Tibial nerve (tissue), 4 donors: Measurements from ENCODE around the gene FAP. TPM values are rescaled to one million over a fixed set of nuclear protein-coding genes. Genes with fewer than 3 reads are reported as not detected.

Experiments used
- DNase-seq, 2 donors: peaks; one replicate each; pipeline ENCODE4 v3.0.0-alpha.2; 2019; ENCODE audit warnings: low spot score in 2 of 2
- H3K27ac ChIP-seq, 4 donors: fragments of 200-600 bp; sonication (generic) in 3 of 4; one replicate each; pipeline ENCODE4 v1.5.1; 2017 to 2019; ENCODE audit warnings: mild to moderate bottlenecking in 1 of 4
- H3K27me3 ChIP-seq, 2 donors: fragments of 200-600 bp; sonication (generic) in 1 of 2; one replicate each; pipeline versions ENCODE4 v1.5.1 to v1.6.0; 2017 to 2019
- H3K36me3 ChIP-seq, 3 donors: fragments of 200-600 bp; sonication (generic); one replicate each; pipeline ENCODE4 v1.5.1; 2018 to 2019
- H3K4me1 ChIP-seq, 4 donors: fragments of 200-600 bp; sonication (generic) in 3 of 4; one replicate each; pipeline ENCODE4 v1.5.1; 2017 to 2019
- H3K4me3 ChIP-seq, 4 donors: fragments of 200-600 bp; sonication (generic) in 3 of 4; one replicate each; pipeline ENCODE4 v1.5.1; 2017 to 2019; ENCODE audit warnings: mild to moderate bottlenecking in 1 of 4, moderate library complexity in 1 of 4
- H3K9me3 ChIP-seq, 4 donors: fragments of 200-600 bp; sonication (generic) in 3 of 4; one replicate each; pipeline ENCODE4 v1.5.1; 2017 to 2019
- EP300 ChIP-seq, 2 donors: sonication (generic); formaldehyde crosslinking; IDR thresholded peaks; one replicate each; pipeline ENCODE4 v1.6.1; 2017; ENCODE audit warnings: antibody characterized with exemption in 2 of 2, mild to moderate bottlenecking in 1 of 2
- POLR2A ChIP-seq, 2 donors: fragments of 450-650 bp; IDR thresholded peaks; one replicate each; pipeline ENCODE4 v1.6.1; 2017; ENCODE audit warnings: antibody characterized with exemption in 2 of 2, mild to moderate bottlenecking in 2 of 2, moderate library complexity in 2 of 2
- WGBS, 2 donors: methylation state at CpG; one replicate each; pipeline ENCODE4 v1.1.5; 2018; 5-methylcytosine and 5-hydroxymethylcytosine counted together
- total RNA-seq, 4 donors: library from RNA; depleted of rRNA; stranded (reverse); fragments of >200 nt; gene quantifications; one replicate each; pipeline ENCODE4 v1.1.0, GENCODE V29; 2016
- TF ChIP-seq, protein P1 (sequence below), 5 experiments: fragments of 200-600 bp in 3 of 5; fragments of 450-650 bp in 2 of 5; sonication (generic) in 3 of 5; IDR thresholded peaks; one replicate each; pipeline ENCODE4 v1.5.1; 2016 to 2019; ENCODE audit warnings: antibody characterized with exemption in 5 of 5, mild to moderate bottlenecking in 3 of 5, moderate library complexity in 2 of 5

The FAP gene
- total RNA-seq, 4 donors from 2014 or later, result 2.0 to 12.0 (median 5.6) TPM

DNA sequence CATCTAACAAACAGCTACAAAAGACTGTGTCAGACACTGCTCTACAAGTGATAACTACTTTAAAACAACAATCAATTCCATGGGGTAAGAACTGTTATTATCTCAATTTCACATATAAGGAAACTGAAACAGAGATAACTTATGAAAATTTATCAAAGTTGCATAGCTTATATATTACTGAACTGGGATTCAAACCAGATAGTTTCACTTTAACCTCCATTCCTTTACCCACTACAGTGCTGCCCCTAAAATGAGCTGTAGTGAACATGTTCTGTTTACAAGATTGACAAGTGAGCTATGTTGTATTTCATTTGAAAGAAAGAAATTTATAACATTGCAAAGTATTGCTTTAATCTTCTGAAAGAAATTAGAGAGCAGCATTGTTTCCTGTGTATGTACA is 77.1 kb downstream of the FAP start:
- no peaks in the 10 kb centered on the region for H3K27me3 ChIP-seq
- TF ChIP-seq, protein P1, sequence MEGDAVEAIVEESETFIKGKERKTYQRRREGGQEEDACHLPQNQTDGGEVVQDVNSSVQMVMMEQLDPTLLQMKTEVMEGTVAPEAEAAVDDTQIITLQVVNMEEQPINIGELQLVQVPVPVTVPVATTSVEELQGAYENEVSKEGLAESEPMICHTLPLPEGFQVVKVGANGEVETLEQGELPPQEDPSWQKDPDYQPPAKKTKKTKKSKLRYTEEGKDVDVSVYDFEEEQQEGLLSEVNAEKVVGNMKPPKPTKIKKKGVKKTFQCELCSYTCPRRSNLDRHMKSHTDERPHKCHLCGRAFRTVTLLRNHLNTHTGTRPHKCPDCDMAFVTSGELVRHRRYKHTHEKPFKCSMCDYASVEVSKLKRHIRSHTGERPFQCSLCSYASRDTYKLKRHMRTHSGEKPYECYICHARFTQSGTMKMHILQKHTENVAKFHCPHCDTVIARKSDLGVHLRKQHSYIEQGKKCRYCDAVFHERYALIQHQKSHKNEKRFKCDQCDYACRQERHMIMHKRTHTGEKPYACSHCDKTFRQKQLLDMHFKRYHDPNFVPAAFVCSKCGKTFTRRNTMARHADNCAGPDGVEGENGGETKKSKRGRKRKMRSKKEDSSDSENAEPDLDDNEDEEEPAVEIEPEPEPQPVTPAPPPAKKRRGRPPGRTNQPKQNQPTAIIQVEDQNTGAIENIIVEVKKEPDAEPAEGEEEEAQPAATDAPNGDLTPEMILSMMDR (IDR thresholded peaks at IDR 0.05), result no peak
- no peak for TF ChIP-seq POLR2A (IDR thresholded peaks at IDR 0.05)
- TF ChIP-seq EP300 (IDR thresholded peaks at IDR 0.05), result no peak
- H3K27ac ChIP-seq, result no peak overlapping the region
- DNase-seq, result no peak
- no peaks in the 10 kb centered on the region for H3K36me3 ChIP-seq
- no peaks in the 10 kb centered on the region for H3K9me3 ChIP-seq
- H3K4me3 ChIP-seq, result no peak overlapping the region
- H3K4me1 ChIP-seq, result no peaks in the 10 kb centered on the region

DNA sequence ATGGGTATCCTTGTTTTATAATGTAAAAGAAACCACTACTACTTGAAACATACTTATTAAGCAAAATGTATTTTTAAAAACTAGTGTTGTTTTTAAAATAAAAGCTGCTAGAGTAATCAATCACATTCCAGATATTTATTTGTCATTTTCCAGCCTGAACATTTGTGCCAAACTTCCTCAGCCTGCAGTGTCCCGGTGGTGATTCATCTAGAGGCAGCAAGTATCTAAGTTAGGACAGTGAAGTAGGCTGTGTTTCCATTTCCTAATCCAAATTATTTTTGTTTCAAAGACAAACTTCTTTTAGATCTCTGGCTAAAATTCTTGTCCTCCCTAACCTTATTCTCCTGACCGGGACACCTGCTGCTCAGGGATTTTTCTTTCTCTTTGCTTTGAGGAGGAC is 78.4 kb downstream of the FAP start:
- no peak overlapping the region for H3K27ac ChIP-seq
- DNase-seq, result no peak

DNA sequence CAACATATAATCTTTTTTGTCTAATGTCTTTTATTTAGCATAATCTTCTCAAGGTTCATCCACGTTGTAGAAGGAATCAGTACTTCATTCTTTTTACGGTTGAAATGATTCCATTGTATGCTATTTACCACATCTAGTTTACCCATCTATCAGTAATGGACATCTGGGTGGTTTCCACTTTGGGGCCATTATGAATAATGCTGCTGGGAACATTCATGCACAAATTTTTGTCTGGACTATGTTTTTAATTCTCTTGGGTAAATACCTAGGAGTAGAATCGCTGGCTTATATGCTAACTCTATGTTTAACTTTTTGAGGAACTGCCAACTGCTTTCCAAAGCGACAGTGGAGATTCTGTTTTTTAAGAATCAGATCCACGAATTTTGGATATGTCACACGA is 83.8 kb downstream of the FAP start:
- Histone ChIP-seq H3K27ac (no peak overlapping the region), H3K36me3 (no peaks in the 10 kb centered on the region), H3K27me3 (no peaks in the 10 kb centered on the region), H3K4me3 (no peak overlapping the region), H3K4me1 (no peaks in the 10 kb centered on the region), H3K9me3 (no peaks in the 10 kb centered on the region)
- TF ChIP-seq, protein P1 (IDR thresholded peaks at IDR 0.05), result no peak
- TF ChIP-seq EP300 (IDR thresholded peaks at IDR 0.05), result no peak
- no peak for TF ChIP-seq POLR2A (IDR thresholded peaks at IDR 0.05)
- no peak for DNase-seq
- 73 to 79% methylated on average over 6 of the region's 6 CpGs for WGBS, 2 donors

More for the DNA sequence above, 78.4 kb downstream of the FAP start:
- no peaks in the 10 kb centered on the region for H3K36me3 ChIP-seq
- H3K4me3 ChIP-seq, result no peak overlapping the region
- H3K9me3 ChIP-seq, result no peaks in the 10 kb centered on the region
- no peak for TF ChIP-seq POLR2A (IDR thresholded peaks at IDR 0.05)
- TF ChIP-seq, protein P1 (IDR thresholded peaks at IDR 0.05), result no peak
- TF ChIP-seq EP300 (IDR thresholded peaks at IDR 0.05), result no peak
- 76 to 77% methylated on average over 2 of the region's 2 CpGs for WGBS, 2 donors
- no peaks in the 10 kb centered on the region for H3K4me1 ChIP-seq
- no peaks in the 10 kb centered on the region for H3K27me3 ChIP-seq

DNA sequence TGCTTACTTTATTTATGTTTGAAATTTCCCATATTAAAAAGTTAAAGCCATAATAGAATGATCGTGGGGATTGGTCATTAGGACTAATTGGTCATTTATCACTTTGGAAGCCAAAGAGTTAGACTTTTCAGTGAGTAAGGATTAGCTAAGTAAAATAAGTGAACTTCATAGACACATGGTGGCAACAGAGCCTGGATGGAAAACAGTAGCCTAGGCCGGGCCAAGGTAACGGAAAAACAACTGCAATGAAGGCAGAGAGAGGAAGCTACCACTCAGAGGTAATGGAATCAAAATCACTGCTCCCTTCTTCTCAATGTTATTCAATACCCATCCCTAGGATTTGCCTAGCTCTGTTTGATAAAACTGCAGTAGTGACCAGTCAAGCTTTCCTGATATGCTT is 87.1 kb downstream of the FAP start:
- no peak overlapping the region for H3K4me3 ChIP-seq
- H3K36me3 ChIP-seq, result no peaks in the 10 kb centered on the region
- TF ChIP-seq POLR2A (IDR thresholded peaks at IDR 0.05) (no peak), EP300 (IDR thresholded peaks at IDR 0.05) (no peak)
- TF ChIP-seq, protein P1 (IDR thresholded peaks at IDR 0.05), result no peak
- no peak for DNase-seq
- no peak overlapping the region for H3K27ac ChIP-seq
- WGBS, 2 donors, result 81 to 88% methylated on average over 3 of the region's 3 CpGs
- no peaks in the 10 kb centered on the region for H3K9me3 ChIP-seq
- H3K27me3 ChIP-seq, result no peaks in the 10 kb centered on the region
- H3K4me1 ChIP-seq, result no peaks in the 10 kb centered on the region

DNA sequence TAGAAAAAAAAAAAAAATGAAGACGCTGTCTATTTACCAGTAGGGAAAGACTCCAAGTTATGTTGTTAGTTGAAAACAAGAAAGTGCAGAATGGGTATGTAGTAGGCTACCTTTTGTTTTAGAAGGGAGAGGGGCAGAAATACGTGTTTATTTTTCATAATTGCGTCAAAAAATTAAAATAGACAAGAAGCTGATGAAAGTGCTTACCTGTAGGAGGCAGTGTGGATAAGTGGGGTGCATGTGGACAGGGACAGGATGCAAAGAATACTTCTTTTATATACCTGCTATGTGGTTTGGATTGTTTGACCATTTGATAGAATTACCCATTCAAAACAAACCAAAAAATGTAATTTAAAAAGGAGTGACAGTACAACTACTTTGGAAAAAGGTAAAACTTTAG is 88.2 kb downstream of the FAP start:
- no peaks in the 10 kb centered on the region for H3K36me3 ChIP-seq
- WGBS, 2 donors, result 80 to 85% methylated on average over 3 of the region's 3 CpGs
- H3K4me1 ChIP-seq, result no peaks in the 10 kb centered on the region
- H3K4me3 ChIP-seq, result no peak overlapping the region
- no peak for DNase-seq
- TF ChIP-seq POLR2A (IDR thresholded peaks at IDR 0.05) (no peak), EP300 (IDR thresholded peaks at IDR 0.05) (no peak)
- TF ChIP-seq, protein P1 (IDR thresholded peaks at IDR 0.05), result no peak
- no peaks in the 10 kb centered on the region for H3K27me3 ChIP-seq
- no peaks in the 10 kb centered on the region for H3K9me3 ChIP-seq
- H3K27ac ChIP-seq, result no peak overlapping the region
